OCI-LY3 (cell line): ENCODE measurements around the gene LAMC1.

Experiments
- CTCF ChIP-seq: fragments of 200-600, 300-600 bp; sonication (generic); IDR thresholded peaks from 2 replicates; pipeline ENCODE4 v1.5.1; 2014; ENCODE audit warnings: antibody characterized with exemption, low read length, low read depth
- EZH2phosphoT487 ChIP-seq: fragments of 200-600 bp; shearing (Covaris generic); IDR thresholded peaks from 2 replicates; pipeline ENCODE4 v1.6.1; 2018; ENCODE audit warnings: antibody characterized with exemption, mixed run types, low read depth

GRCh38 chr1:183100361-183100974, 77.2 kb downstream of the LAMC1 start:
- no peak for TF ChIP-seq CTCF
- TF ChIP-seq EZH2phosphoT487, result no peak
